Transverse colon (tissue), 4 donors: Measurements from ENCODE around the gene PAK1. TPM values are rescaled to one million over a fixed set of nuclear protein-coding genes. Genes with fewer than 3 reads are reported as not detected.
"Not testable (repeated sequence)": the region's sequence is repeated elsewhere in the genome, so short reads cannot be mapped to it uniquely, and the experiment has no call there.

Experiments used
- DNase-seq: peaks from one replicate; pipeline ENCODE4 v3.0.0-alpha.2; 2019
- H3K27ac ChIP-seq, 4 donors: fragments of 200-600 bp; sonication (generic); 2 replicates each; pipeline ENCODE4 v1.5.1; 2016 to 2018; ENCODE audit warnings: inconsistent platforms in 4 of 4
- H3K27me3 ChIP-seq: fragments of 200-600 bp; sonication (generic); 2 replicates; pipeline ENCODE4 v1.5.1; 2017; ENCODE audit warnings: inconsistent platforms
- H3K36me3 ChIP-seq, 4 donors: fragments of 200-600 bp; sonication (generic); 2 replicates each; pipeline ENCODE4 v1.5.1; 2017 to 2019; ENCODE audit warnings: inconsistent platforms in 4 of 4
- H3K4me1 ChIP-seq, 4 donors: fragments of 200-600 bp; sonication (generic); 2 replicates each; pipeline ENCODE4 v1.5.1; 2017 to 2020; ENCODE audit warnings: inconsistent platforms in 4 of 4
- H3K4me3 ChIP-seq, 4 donors: fragments of 200-600 bp; sonication (generic); 1 replicate in 1 of 4; 2 replicates in 3 of 4; pipeline versions ENCODE4 v1.5.1 to v1.6.1; 2017 to 2019; ENCODE audit warnings: inconsistent platforms in 4 of 4
- H3K9me3 ChIP-seq, 2 donors: fragments of 200-600 bp; sonication (generic); 2 replicates each; pipeline ENCODE4 v1.5.1; 2017 to 2019; ENCODE audit warnings: inconsistent platforms in 2 of 2
- CTCF ChIP-seq, 5 experiments: fragments of 200-600 bp in 3 of 5; fragments of 450-650 bp in 2 of 5; sonication (generic) in 3 of 5; IDR thresholded peaks; 1 replicate in 2 of 5; 2 replicates in 3 of 5; pipeline ENCODE4 v1.5.1; 2016 to 2017; ENCODE audit warnings: antibody characterized with exemption in 5 of 5, inconsistent platforms in 3 of 5, mild to moderate bottlenecking in 2 of 5, moderate library complexity in 1 of 5
- EP300 ChIP-seq: sonication (generic); formaldehyde crosslinking; IDR thresholded peaks from one replicate; pipeline ENCODE4 v1.6.1; 2017; ENCODE audit warnings: antibody characterized with exemption, low read depth
- POLR2A ChIP-seq: fragments of 450-650 bp; IDR thresholded peaks from one replicate; pipeline ENCODE4 v1.6.1; 2016; ENCODE audit warnings: antibody characterized with exemption, mild to moderate bottlenecking, moderate library complexity
- POLR2AphosphoS5 ChIP-seq, 3 donors: sonication (generic); formaldehyde crosslinking; IDR thresholded peaks; one replicate each; pipeline ENCODE4 v1.6.1; 2016; ENCODE audit warnings: antibody characterized with exemption in 3 of 3
- WGBS, 2 donors: methylation state at CpG; one replicate each; pipeline ENCODE4 v1.1.5; 2018; ENCODE audit warnings: low coverage in 1 of 2; 5-methylcytosine and 5-hydroxymethylcytosine counted together
- in situ Hi-C, 4 donors: fragments of 200-750 bp; cut with MboI; loops; one replicate each; pipeline versions ENCODE4 v1.15.0 to v1.15.1; 2017; ENCODE audit warnings: low sequenced_read_pairs in 3 of 4, low pct_ligation_motif_present in 1 of 4, low pct_unique_long_range_greater_than_20kb in 1 of 4
- intact Hi-C: fragments of 100-400 bp; cut with DNase I; formaldehyde crosslinking; loops from one replicate; pipeline ENCODE4 v1.15.1; 2023; ENCODE audit warnings: low total_unique reads
- total RNA-seq, 4 donors: library from RNA; depleted of rRNA; stranded (reverse); fragments of >200 nt; gene quantifications; one replicate each; pipeline ENCODE4 v1.1.0, GENCODE V29; 2016

PAK1 gene
- total RNA-seq, 4 donors from 2014 or later = 104 to 222 (median 128) TPM

- intact Hi-C loops = no loop called here
- DNase-seq = no peak
- TF ChIP-seq POLR2AphosphoS5 (IDR thresholded peaks at IDR 0.05) = no peak
- TF ChIP-seq EP300 = no peak
- no peak for TF ChIP-seq CTCF (IDR thresholded peaks at IDR 0.05)
- TF ChIP-seq POLR2A = no peak
These were observed 23.5 kb upstream of the PAK1 start for GRCh38 chr11:77497368-77497767.

GRCh38 chr11:77495526-77495925 is 21.6 kb upstream of the PAK1 start:
- H3K9me3 ChIP-seq = no peaks in the 10 kb centered on the region
- 88 to 96% methylated on average over 1 of the region's 1 CpG for WGBS, 2 donors
- no peaks in the 10 kb centered on the region for H3K27me3 ChIP-seq
- no peak for TF ChIP-seq POLR2AphosphoS5 (IDR thresholded peaks at IDR 0.05)
- no peak for TF ChIP-seq CTCF (IDR thresholded peaks at IDR 0.05)
- no peak for TF ChIP-seq EP300
- no peak for TF ChIP-seq POLR2A
- intact Hi-C loops = no loop called here
- in situ Hi-C loops = no loop called here
- DNase-seq = no peak
- no peaks in the 10 kb centered on the region for H3K36me3 ChIP-seq
- H3K4me1 ChIP-seq = no peaks in the 10 kb centered on the region
- no peak overlapping the region for H3K27ac ChIP-seq
- H3K4me3 ChIP-seq = no peak overlapping the region

More at GRCh38 chr11:77497368-77497767, 23.5 kb upstream of the PAK1 start:
- Histone ChIP-seq H3K4me3 (no peak overlapping the region), H3K27ac (no peak overlapping the region), H3K36me3 (no peaks in the 10 kb centered on the region), H3K4me1 (peaks cover 0 to 6% (median 0%) of the 10 kb centered on the region in 4 donors), H3K9me3 (no peaks in the 10 kb centered on the region), H3K27me3 (no peaks in the 10 kb centered on the region)
- WGBS, 2 donors = 15% methylated on average over 1 of the region's 1 CpG; no CpG with 5 or more reads in 1 of the 2 donors
- in situ Hi-C loops = no loop called here

GRCh38 chr11:77490035-77490434 is 16.1 kb upstream of the PAK1 start:
- DNase-seq, H3K4me1 ChIP-seq, in situ Hi-C loops, intact Hi-C loops, H3K27me3 ChIP-seq, H3K9me3 ChIP-seq, H3K4me3 ChIP-seq, H3K36me3 ChIP-seq, H3K27ac ChIP-seq: not testable (repeated sequence)
- 97% methylated on average over 19 of the region's 28 CpGs; no CpG with 5 or more reads in 1 of the 2 donors for WGBS, 2 donors

- no peaks in the 10 kb centered on the region for H3K36me3 ChIP-seq
- no peak for DNase-seq
- no peaks in the 10 kb centered on the region for H3K27me3 ChIP-seq
- intact Hi-C loops = no loop called here
- no peaks in the 10 kb centered on the region for H3K9me3 ChIP-seq
- TF ChIP-seq EP300 (no peak), CTCF (IDR thresholded peaks at IDR 0.05) (no peak), POLR2A (no peak), POLR2AphosphoS5 (IDR thresholded peaks at IDR 0.05) (no peak)
- H3K4me1 ChIP-seq = no peaks in the 10 kb centered on the region
- in situ Hi-C loops = no loop called here
- 97 to 100% methylated on average over 1 to 2 of the region's 2 CpGs for WGBS, 2 donors
- no peak overlapping the region for H3K27ac ChIP-seq
- H3K4me3 ChIP-seq = no peak overlapping the region
These were observed 13.9 kb upstream of the PAK1 start for GRCh38 chr11:77487790-77488189.

GRCh38 chr11:77479746-77480352 is 6.0 kb upstream of the PAK1 start:
- in situ Hi-C loops (no loop called here), intact Hi-C loops (no loop called here)
- H3K4me3 ChIP-seq = no peak overlapping the region
- H3K27ac ChIP-seq = no peak overlapping the region
- TF ChIP-seq EP300 (no peak), CTCF (IDR thresholded peaks at IDR 0.05) (no peak), POLR2A (no peak), POLR2AphosphoS5 (IDR thresholded peaks at IDR 0.05) (no peak)
- H3K27me3 ChIP-seq = no peaks in the 10 kb centered on the region
- no peaks in the 10 kb centered on the region for H3K9me3 ChIP-seq
- 94 to 100% methylated on average over 1 to 2 of the region's 2 CpGs for WGBS, 2 donors
- no peaks in the 10 kb centered on the region for H3K36me3 ChIP-seq
- H3K4me1 ChIP-seq = peaks cover 0 to 8% (median 1%) of the 10 kb centered on the region in 4 donors
- no peak for DNase-seq
